DMS53 treated with DMSO at 0.1 percent for 48 hours (cell line): ENCODE measurements around the gene SHISA8.
"Not testable (repeated sequence)": the region's sequence is repeated elsewhere in the genome, so short reads cannot be mapped to it uniquely, and the experiment has no call there.

Experiments
- DNase-seq: peaks from one replicate; lab custom pipeline; 2025; ENCODE audit not compliant: unreplicated experiment; lab: John Stamatoyannopoulos, UW

Gene SHISA8

GRCh38 chr22:41915035-41915785, at the start of gene SHISA8:
Gene SHISA8, minus strand, starts transcription at chr22:41915074. Its CDS starts 407 bp downstream, at chr22:41914667.
- no peak for DNase-seq

- no peak for DNase-seq
Observed at GRCh38 chr22:41964112-41964491, 49.2 kb upstream of the SHISA8 start.

DNA sequence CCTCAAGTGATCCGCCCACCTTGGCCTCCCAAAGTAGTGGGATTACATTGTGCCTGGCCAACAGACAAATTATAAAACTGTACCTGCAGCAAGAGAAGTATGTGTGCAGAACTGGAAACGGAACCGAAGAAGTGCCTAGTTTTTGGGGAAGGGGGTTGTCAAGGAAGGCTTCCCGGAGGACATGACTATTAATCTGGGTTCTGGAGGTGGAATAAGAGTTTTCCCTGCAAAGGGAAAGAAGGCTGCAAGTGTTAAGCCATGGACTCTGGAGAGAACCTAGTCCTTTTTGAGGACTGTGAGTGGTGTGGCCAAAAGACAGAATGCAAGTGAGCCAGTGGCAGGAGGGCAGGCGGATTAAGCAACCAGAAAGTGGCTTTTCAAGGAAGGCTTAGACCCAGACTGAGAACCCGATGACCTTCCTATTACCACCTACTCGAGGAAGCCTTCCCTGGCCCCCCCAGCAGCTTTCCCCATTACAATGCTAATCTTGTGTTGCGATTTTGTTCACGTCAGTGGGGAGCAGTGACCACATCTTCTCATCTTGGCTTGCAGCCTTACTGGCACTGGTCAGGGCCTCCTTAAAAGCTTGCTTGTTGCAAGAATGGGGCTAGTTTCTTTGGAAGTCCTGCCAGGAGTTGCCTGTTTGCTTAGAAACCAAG, 48.7 kb upstream of the SHISA8 start:
- DNase-seq: no peak

- DNase-seq: no peak
Observed at GRCh38 chr22:41957941-41958556, 43.2 kb upstream of the SHISA8 start.

DNA sequence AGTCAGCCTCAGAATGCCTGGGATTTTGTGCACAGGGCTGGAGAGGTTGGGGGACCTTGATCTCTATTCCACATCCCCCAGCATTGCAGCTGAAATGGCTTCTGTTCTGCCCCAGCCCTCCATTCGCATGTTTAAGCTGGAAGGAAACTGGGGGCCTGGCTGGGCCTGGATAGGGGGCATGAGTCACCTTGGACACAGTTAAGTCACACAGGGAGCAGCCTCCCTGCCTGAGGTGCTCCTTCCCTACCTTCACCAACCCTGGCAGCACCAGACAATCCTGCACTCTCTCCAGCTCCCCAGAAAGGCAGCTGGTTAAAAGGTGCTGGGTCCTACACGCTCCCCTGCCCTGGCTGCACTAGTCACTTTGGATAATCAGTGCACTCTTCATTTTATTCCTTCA, 37.8 kb upstream of the SHISA8 start:
- no peak for DNase-seq

DNA sequence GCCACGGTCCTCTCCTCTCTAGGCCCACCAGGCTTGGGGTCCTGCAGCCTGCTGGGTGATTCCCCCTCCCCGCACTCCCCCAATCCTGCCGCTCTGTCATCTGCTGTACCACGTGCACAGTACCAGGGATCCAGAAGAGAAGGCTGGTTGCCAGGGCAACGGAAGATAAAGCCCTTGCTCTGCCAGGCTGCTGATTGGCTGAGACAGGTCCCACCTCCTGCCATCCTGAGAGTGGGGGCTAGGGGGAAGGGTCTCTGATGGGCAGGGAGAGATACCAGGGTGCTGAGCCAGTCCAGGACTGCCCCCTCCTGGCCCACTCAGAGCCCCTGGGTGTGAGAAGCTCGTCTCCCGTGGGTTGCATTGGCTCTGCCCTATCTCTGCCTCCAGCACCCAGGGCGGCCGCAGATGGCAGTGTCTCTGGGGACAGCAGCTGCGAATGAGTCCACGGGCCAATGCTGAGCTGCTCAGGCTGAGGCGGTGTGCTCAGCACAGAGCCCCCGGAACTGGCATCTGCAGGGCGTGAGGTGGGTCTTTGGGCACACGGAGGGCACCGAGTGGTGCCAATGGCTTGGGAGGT, 37.1 kb upstream of the SHISA8 start, which contains the start of gene SMIM45:
Gene SMIM45 (plus strand): TSS at position 253 of the 577 bp plus-strand sequence.
- no peak for DNase-seq

- DNase-seq: no peak
Observed at GRCh38 chr22:41949297-41949965, 34.6 kb upstream of the SHISA8 start.

DNA sequence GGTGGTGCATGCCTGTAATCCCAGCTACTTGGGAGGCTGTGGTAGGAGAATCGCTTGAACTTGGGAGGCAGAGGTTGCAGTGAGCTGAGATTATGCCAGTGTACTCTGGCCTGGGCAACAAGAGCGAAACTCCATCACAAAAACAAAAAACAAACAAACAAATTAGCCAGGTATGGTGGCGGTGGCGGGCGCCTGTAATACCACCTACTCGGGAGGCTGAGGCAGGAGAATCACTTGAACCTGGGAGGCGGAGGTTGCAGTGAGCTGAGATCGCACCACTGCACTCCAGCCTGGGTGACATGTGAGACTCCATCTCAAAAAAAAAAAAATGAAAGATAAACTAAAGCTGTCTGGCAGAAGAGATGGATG, 34.0 kb upstream of the SHISA8 start:
- not testable (repeated sequence) for DNase-seq

- no peak for DNase-seq
Observed at GRCh38 chr22:41948142-41948541, 33.3 kb upstream of the SHISA8 start.

- DNase-seq: no peak
Observed at GRCh38 chr22:41947424-41948080, 32.7 kb upstream of the SHISA8 start.

GRCh38 chr22:41946629-41947423, 32.0 kb upstream of the SHISA8 start, which contains the start of gene CENPM:
Gene CENPM, minus strand, starts transcription at chr22:41947152. Its CDS starts 76 bp downstream, at chr22:41947076.
- DNase-seq: peak; percentile 87

DNA sequence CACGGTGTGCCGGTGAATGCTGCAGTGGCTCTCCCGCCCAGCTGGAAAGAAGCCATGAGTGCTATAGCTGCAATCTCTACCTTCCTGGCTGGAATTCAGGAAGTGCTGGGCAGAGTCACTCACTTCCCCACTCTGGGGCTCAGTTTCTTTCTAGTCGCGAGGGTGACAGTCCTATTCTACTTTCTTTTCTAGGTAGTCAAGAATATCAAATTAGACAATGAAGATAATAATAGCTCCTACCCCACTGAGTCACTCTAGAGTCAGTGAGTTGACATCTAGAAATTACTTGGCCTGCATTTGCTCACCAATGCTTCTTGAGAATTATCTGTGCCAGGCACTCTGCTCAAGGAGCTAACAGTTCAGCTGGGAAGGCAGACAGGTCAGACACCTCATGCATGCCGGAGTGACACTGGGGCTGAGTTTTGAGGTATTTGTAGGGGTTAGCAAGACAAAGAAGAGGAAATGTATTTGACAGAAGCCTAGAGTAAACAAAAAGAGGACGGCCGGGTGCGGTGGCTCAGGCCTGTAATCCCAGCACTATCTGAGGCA, 28.9 kb upstream of the SHISA8 start:
- no peak for DNase-seq

- peak; percentile 60 for DNase-seq
Observed at GRCh38 chr22:41940832-41941765, 26.2 kb upstream of the SHISA8 start.

- peak; percentile 20 for DNase-seq
Observed at GRCh38 chr22:41939981-41940831, 25.3 kb upstream of the SHISA8 start.

GRCh38 chr22:41936894-41937169, 22.0 kb upstream of the SHISA8 start:
- DNase-seq: no peak

GRCh38 chr22:41935509-41935908, 20.6 kb upstream of the SHISA8 start:
- DNase-seq: no peak

DNA sequence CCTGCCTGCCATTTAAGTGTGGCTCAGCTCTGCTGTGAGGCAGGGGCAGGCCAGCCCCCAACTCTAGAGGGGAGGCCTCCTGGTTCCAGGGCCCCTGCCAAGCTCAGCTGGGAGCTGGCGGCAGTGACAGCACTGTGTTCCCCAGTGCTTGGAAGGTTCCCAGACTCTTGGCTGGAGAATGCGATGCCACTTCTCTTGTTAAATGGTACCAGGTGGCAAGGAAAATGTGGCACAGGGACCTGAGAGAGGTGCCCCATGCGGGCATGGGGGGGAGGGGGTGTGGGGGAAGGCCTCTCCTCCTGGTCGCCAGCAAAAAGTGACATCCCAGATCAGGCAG, 20.1 kb upstream of the SHISA8 start:
- no peak for DNase-seq
